Duodenal mucosa (tissue), 2 donors: ENCODE results near the gene CNTN5.

Source experiments
- H3K27ac ChIP-seq: one replicate; pipeline ENCODE4 v1.7.0; 2013; ENCODE audit warnings: low read depth, low read length
- H3K27me3 ChIP-seq, 2 donors: one replicate each; pipeline ENCODE4 v1.7.0; 2013; ENCODE audit warnings: low read length in 2 of 2, control low read depth in 1 of 2; ENCODE audit not compliant: insufficient read depth in 2 of 2, control insufficient read depth in 1 of 2
- H3K36me3 ChIP-seq, 2 donors: one replicate each; pipeline ENCODE4 v1.7.0; 2013; ENCODE audit warnings: low read length in 2 of 2, control low read depth in 1 of 2; ENCODE audit not compliant: insufficient read depth in 2 of 2, control insufficient read depth in 1 of 2
- H3K4me1 ChIP-seq, 2 donors: one replicate each; pipeline ENCODE4 v1.7.0; 2013; ENCODE audit warnings: low read length in 2 of 2, control low read depth in 1 of 2; ENCODE audit not compliant: insufficient read depth in 2 of 2, control insufficient read depth in 1 of 2
- H3K4me3 ChIP-seq, 2 donors: one replicate each; pipeline ENCODE4 v1.7.0; 2013; ENCODE audit warnings: low read length in 2 of 2, low read depth in 1 of 2
- H3K9ac ChIP-seq, 2 donors: one replicate each; pipeline ENCODE4 v1.7.0; 2013; ENCODE audit warnings: low read length in 2 of 2, low read depth in 1 of 2
- H3K9me3 ChIP-seq, 2 donors: one replicate each; pipeline ENCODE4 v1.7.0; 2013; ENCODE audit warnings: low read length in 2 of 2, control low read depth in 1 of 2; ENCODE audit not compliant: control insufficient read depth in 1 of 2

Gene CNTN5

GRCh38 chr11:99418927-99419720, 398.4 kb downstream of the CNTN5 start:
- Histone ChIP-seq H3K9ac (no peak overlapping the region), H3K27ac (no peak overlapping the region), H3K36me3 (no peaks in the 10 kb centered on the region), H3K4me1 (no peaks in the 10 kb centered on the region), H3K9me3 (peaks cover under 1 to 4% of the 10 kb centered on the region in 2 donors), H3K27me3 (no peaks in the 10 kb centered on the region), H3K4me3 (no peak overlapping the region)

- no peaks in the 10 kb centered on the region for H3K36me3 ChIP-seq
- H3K9ac ChIP-seq: no peak overlapping the region
- no peaks in the 10 kb centered on the region for H3K27me3 ChIP-seq
- no peak overlapping the region for H3K4me3 ChIP-seq
- peaks cover 4 to 11% of the 10 kb centered on the region in 2 donors for H3K9me3 ChIP-seq
- H3K27ac ChIP-seq: no peak overlapping the region
- H3K4me1 ChIP-seq: no peaks in the 10 kb centered on the region
These were observed 399.2 kb downstream of the CNTN5 start for GRCh38 chr11:99419991-99420390.

- no peaks in the 10 kb centered on the region for H3K27me3 ChIP-seq
- peaks cover 4 to 9% of the 10 kb centered on the region in 2 donors for H3K9me3 ChIP-seq
- no peak overlapping the region for H3K27ac ChIP-seq
- no peak overlapping the region for H3K9ac ChIP-seq
- H3K4me3 ChIP-seq: no peak overlapping the region
- no peaks in the 10 kb centered on the region for H3K4me1 ChIP-seq
- H3K36me3 ChIP-seq: no peaks in the 10 kb centered on the region
These were observed 402.1 kb downstream of the CNTN5 start for GRCh38 chr11:99422581-99423427.

GRCh38 chr11:99423428-99423983, 402.8 kb downstream of the CNTN5 start:
- H3K36me3 ChIP-seq: no peaks in the 10 kb centered on the region
- peaks cover 4 to 9% of the 10 kb centered on the region in 2 donors for H3K9me3 ChIP-seq
- H3K4me3 ChIP-seq: no peak overlapping the region
- no peak overlapping the region for H3K27ac ChIP-seq
- H3K9ac ChIP-seq: no peak overlapping the region
- H3K27me3 ChIP-seq: no peaks in the 10 kb centered on the region
- H3K4me1 ChIP-seq: no peaks in the 10 kb centered on the region

GRCh38 chr11:99424313-99425084, 403.8 kb downstream of the CNTN5 start:
- no peak overlapping the region for H3K4me3 ChIP-seq
- H3K27me3 ChIP-seq: no peaks in the 10 kb centered on the region
- no peaks in the 10 kb centered on the region for H3K4me1 ChIP-seq
- H3K27ac ChIP-seq: no peak overlapping the region
- no peak overlapping the region for H3K9ac ChIP-seq
- peaks cover 4 to 9% of the 10 kb centered on the region in 2 donors for H3K9me3 ChIP-seq
- no peaks in the 10 kb centered on the region for H3K36me3 ChIP-seq

- peaks cover 4 to 9% of the 10 kb centered on the region in 2 donors for H3K9me3 ChIP-seq
- no peak overlapping the region for H3K4me3 ChIP-seq
- H3K27me3 ChIP-seq: no peaks in the 10 kb centered on the region
- no peak overlapping the region for H3K27ac ChIP-seq
- H3K4me1 ChIP-seq: no peaks in the 10 kb centered on the region
- no peak overlapping the region for H3K9ac ChIP-seq
- no peaks in the 10 kb centered on the region for H3K36me3 ChIP-seq
These were observed 404.8 kb downstream of the CNTN5 start for GRCh38 chr11:99425596-99425995.

GRCh38 chr11:99432677-99433076, 411.9 kb downstream of the CNTN5 start:
- Histone ChIP-seq H3K27ac (no peak overlapping the region), H3K27me3 (no peaks in the 10 kb centered on the region), H3K4me3 (no peak overlapping the region), H3K9me3 (peaks cover 0 to 9% of the 10 kb centered on the region in 2 donors), H3K4me1 (no peaks in the 10 kb centered on the region), H3K36me3 (no peaks in the 10 kb centered on the region), H3K9ac (no peak overlapping the region)

GRCh38 chr11:99443276-99443675, 422.5 kb downstream of the CNTN5 start:
- no peaks in the 10 kb centered on the region for H3K4me1 ChIP-seq
- no peak overlapping the region for H3K27ac ChIP-seq
- H3K9me3 ChIP-seq: no peaks in the 10 kb centered on the region
- H3K4me3 ChIP-seq: no peak overlapping the region
- H3K36me3 ChIP-seq: no peaks in the 10 kb centered on the region
- H3K27me3 ChIP-seq: no peaks in the 10 kb centered on the region
- no peak overlapping the region for H3K9ac ChIP-seq

- H3K27me3 ChIP-seq: no peaks in the 10 kb centered on the region
These were observed 425.7 kb downstream of the CNTN5 start for GRCh38 chr11:99446400-99446799.

More at GRCh38 chr11:99446400-99446799, 425.7 kb downstream of the CNTN5 start:
- H3K9me3 ChIP-seq: no peaks in the 10 kb centered on the region
- no peaks in the 10 kb centered on the region for H3K36me3 ChIP-seq
- H3K4me3 ChIP-seq: no peak overlapping the region
- H3K4me1 ChIP-seq: no peaks in the 10 kb centered on the region
- no peak overlapping the region for H3K9ac ChIP-seq
- no peak overlapping the region for H3K27ac ChIP-seq
